ENCODE results near the gene ANKRD17.

The ANKRD17 gene

GRCh38 chr4:73193659-73194058, 64.9 kb downstream of the ANKRD17 start:
- DNase-seq (ENCODE audit: low spot score) = no peak

- DNase-seq (ENCODE audit: low spot score) = no peak
Measured at GRCh38 chr4:73193155-73193554, 65.4 kb downstream of the ANKRD17 start.

DNA sequence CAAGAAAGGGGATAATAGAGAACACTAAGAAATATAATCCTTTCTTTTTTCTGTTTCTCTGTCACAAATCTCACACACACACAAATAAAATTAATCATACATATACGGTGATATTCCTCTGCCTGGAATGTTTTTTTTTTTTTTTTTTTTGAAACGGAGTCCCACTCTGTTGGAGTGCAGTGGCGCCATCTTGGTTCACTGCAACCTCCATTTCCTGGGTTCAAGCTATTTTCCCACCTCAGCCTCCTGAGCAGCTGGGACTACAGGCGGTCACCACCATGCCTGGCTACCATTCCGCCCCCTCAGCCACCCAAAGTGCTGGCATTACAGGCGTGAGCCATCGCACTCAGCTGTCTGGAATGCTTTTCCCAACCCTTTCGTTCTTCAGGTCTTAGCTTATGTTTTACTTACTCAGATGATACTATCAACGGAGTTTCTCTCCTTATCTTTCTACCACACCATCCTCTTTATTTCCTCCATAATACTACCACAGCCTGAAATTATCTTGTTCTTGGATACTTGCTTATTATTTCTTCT, 69.3 kb downstream of the ANKRD17 start:
- DNase-seq (ENCODE audit: low spot score) = no peak

DNA sequence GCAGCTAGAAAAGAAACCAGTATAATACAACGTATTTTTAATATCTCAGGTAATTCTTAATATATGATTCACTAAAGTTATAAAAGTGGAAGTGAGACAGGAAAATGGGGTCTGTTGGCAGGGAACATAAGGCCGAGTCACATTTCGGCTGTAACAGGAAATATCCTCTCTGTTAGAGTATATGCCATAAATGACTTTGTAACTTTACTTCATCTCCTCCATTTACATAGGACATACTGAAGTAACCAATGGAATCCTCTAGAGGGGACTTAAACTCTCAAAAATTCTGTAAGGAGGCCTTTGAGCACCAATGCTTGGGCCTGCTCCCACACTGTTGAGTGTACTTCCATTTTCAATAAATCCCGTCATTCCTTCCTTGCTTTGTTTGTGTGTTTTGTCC, 71.3 kb downstream of the ANKRD17 start:
- DNase-seq (ENCODE audit: low spot score) = no peak

- no peak for DNase-seq (ENCODE audit: low spot score)
Measured at GRCh38 chr4:73185903-73186302, 72.7 kb downstream of the ANKRD17 start.

DNA sequence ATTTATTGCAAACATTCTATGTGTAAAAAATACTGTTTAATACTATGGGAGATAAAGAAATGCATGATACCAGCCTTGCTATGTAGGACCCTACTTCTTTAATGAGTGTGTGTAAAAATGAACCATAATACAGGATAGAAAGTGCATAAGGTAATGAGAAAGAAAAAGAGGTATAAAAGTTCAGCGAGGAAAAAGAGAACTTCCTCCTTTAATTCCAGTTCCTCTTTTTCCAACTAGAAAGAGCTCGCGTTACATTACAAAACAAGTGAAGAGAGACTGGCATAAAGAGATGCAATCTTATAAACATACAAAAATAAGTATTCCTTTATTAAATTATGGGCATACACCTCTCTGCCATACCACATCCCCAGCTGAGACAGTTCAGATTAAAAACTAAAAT, 77.4 kb downstream of the ANKRD17 start:
- DNase-seq (ENCODE audit: low spot score) = no peak

GRCh38 chr4:73178389-73178788, 80.2 kb downstream of the ANKRD17 start:
- no peak for DNase-seq (ENCODE audit: low spot score)

GRCh38 chr4:73172161-73172560, 86.4 kb downstream of the ANKRD17 start:
- no peak for DNase-seq (ENCODE audit: low spot score)

DNA sequence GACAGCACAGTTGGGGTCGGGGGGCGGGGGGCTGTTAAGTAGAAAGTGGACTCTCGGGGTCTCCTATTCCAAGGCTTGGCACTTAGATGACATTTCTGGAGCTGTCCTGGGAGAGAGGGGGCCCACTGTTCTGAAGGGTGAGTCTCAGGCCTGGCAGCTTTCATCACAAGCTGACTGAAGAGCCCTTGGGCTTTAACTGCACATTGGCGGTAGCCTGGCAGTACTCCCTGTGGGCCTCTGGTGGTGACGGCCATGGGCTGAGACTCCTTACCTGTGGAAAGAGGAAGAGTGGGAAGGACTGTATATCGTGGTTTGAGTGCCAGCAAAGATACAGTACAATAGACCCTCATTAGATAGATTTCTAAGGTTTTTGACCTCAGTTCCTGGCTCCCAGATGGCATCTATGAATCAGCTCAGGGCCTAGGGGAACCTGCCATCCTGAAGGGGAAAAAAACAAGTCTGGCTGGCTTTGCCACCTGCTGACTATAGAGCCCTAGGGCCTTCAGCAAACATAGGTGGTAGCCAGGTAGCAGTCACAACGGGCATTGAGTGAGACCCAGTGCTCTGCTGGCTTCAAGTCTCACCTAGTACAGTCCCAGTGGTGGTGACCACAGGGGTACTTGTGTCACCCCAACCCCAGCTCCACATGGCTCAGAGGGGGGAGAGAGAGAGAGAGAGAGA, 87.9 kb downstream of the ANKRD17 start:
- DNase-seq (ENCODE audit: low spot score) = no peak

DNA sequence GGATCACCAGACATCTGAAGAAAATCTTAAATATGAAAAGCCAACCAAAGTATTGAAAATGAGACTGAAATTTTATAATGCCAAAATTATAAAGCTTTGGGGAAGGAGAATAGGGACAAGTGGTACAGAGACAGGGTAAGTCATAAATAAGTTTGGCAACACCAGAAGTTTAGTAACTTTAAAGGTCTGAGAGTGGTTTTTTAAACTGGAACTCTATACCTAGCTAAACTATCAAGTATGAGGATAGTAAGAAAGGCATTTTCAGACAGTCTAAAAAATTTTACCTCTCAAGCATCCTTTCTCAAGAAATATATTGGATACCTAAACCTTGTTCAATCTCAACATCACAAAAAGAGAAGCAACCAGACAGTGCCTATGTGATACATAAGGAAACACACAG, 92.4 kb downstream of the ANKRD17 start:
- DNase-seq (ENCODE audit: low spot score) = no peak

DNA sequence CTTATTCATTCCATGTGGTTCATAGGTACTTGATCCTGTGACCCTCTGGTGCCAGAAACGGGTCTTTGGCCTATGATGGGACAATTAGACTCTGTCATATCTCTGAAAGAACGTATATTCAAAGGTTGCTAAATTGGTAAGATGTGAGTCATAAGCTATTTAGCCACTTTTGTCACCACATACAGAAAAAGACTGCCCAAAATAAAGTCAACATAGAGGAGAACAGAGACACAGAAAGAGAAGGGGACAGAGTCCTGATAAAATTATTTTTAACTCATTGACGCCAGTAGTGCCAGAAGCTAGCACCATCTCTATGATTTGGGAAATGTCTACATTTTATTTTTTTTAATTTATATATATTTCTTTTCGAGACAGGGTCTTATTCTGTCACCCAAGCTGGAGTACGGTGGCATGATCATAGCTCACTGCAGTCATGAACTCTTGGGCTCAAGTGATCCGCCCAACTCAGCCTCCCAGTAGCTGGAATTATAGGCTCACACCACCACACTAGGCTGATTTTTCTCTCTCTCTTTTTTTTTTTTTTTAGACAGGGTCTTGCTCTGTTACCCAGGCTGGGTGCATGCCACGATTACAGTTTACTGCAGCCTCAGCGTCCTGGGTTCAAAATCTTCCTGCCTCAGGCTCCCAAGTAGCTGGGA, 96.9 kb downstream of the ANKRD17 start:
- DNase-seq (ENCODE audit: low spot score) = no peak

DNA sequence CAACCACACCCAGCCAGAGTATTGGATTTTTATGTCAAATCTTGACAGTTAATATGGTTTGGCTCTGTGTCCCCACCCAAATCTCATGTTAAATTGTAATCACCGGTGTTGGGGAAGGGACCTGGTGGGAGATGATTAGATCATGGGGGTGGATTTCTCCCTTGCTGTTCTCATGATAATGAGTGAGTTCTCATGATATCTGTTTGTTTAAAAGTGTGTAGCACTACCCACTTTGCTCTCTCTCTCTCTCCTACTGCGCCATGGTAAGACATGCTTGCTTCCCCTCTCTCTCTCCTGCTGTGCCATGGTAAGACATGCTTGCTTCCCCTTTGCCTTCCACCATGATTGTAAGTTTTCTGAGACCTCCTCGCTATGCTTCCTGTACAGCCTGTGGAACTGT, 102.2 kb downstream of the ANKRD17 start:
- DNase-seq (ENCODE audit: low spot score) = no peak

GRCh38 chr4:73152893-73153292, 105.7 kb downstream of the ANKRD17 start:
- DNase-seq (ENCODE audit: low spot score) = no peak

DNA sequence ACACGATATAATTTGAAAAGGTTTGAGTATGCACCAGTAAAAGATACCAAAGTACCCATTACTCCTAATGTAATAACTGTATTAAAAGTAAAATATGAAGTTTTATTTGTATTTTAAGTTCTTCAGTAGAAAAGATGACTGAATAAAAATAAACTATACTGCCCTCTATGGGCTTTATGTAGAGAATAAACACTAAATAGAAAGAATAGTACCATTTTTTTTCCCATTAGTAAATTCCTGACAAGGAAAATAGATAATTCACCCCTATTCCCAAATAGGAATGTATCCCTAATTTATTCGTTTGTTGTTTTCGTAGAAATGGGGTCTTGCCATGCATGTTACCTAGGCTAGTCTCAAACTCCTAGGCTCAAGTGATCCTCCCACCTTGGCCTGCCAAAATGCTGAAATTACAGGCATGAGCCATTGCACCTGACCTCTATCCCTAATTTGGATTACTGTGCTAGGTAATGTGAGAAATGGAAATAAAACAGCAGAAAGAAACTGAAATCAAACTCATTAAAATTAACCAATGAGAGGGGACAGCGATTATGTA, 115.5 kb downstream of the ANKRD17 start:
- no peak for DNase-seq (ENCODE audit: low spot score)

- no peak for DNase-seq (ENCODE audit: low spot score)
Measured at GRCh38 chr4:73139991-73140390, 118.6 kb downstream of the ANKRD17 start.

DNA sequence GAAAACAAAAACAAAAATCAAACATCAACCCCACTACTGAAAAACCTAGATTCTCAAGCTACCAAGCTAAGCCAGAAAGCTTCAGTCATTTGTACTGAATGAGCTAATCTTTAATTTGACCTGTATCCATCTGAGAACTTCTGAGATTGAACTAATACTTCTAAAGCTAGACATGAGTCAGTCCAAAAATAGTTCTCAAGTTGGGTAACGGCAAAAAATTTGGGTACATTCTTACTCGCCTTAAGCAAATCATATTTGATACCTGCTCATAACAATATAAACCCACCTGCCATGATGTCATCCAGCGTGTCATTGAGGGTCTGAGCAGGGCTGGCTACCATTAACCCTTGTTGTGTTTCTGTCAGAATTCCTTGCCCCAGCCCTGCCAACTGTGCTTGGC, 119.4 kb downstream of the ANKRD17 start:
- DNase-seq (ENCODE audit: low spot score) = no peak

- DNase-seq (ENCODE audit: low spot score) = no peak
Measured at GRCh38 chr4:73137121-73137520, 121.5 kb downstream of the ANKRD17 start.

GRCh38 chr4:73133784-73134183, 124.8 kb downstream of the ANKRD17 start:
- no peak for DNase-seq (ENCODE audit: low spot score)

DNA sequence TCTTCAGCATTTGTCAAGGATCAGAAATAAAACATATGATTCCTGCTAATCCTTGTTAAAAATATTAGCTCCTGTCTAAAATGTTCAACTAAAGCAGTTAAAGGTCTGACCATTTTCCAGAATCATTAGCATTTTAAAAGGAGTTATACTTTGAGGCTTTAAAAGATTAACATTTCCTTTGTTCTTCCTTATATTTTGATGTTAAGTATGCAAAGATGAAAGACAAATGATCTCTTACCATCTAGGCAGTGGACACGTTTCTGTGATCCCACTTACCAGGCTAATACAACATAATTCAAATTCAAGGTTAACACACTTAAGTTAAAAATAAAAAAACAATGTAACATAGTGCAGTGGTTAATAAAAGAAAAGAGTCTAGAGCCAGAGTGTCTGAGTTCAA, 127.3 kb downstream of the ANKRD17 start:
- DNase-seq (ENCODE audit: low spot score) = no peak

DNA sequence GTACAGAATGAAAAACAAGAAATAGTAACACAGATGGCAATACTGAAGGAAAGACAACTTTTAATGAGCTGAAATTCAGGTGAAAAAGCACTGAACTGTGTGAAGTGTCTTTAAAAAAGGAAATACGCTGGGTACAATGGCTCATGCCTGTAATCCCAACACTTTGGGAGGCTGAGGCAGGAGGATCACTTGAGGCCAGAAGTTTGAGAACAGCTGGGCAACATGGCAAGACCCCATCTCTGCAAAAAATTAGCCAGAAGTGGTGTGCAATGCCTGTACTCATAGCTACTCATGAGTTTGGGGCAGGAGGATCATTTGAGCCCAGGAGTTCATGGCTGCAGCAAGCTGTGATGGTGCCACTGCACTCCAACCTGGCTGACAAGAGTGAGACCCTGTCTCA, 129.3 kb downstream of the ANKRD17 start:
- DNase-seq (ENCODE audit: low spot score) = no peak

GRCh38 chr4:73127839-73128453, 130.7 kb downstream of the ANKRD17 start:
- DNase-seq (ENCODE audit: low spot score) = peak; percentile 10

GRCh38 chr4:73109493-73109892, 149.1 kb downstream of the ANKRD17 start:
- no peak for DNase-seq (ENCODE audit: low spot score)

DNA sequence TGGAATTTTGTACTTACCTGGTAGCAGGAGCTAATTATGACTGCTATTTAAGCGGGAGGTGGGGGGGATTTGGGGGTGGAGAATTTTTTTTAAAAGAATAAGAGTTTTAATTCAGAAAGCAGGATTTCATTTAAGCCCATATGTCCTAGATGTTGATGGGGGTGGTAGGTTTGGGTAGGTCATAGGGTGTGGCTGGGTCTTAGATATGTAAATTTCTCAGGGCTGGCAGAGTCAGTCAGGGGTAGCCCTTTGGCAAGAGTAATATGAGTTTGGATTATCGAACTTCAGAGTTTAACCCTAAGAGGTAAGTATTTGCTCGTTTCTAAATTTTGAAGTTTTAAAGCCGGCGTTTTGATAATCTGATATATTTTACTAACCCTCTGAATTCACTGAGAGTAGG, 153.9 kb downstream of the ANKRD17 start:
- no peak for DNase-seq (ENCODE audit: low spot score)

Measured in hepatic stellate cell (primary cell).